MM.1S (cell line): Measurements from ENCODE around the gene CNTNAP2.

Experiments
- CTCF ChIP-seq: fragments of 300-600 bp; sonication (generic); IDR thresholded peaks from 2 replicates; pipeline ENCODE4 v1.5.1; 2016; ENCODE audit warnings: antibody characterized with exemption, low read length, mixed read lengths
- EZH2 ChIP-seq: fragments of 300-600 bp; sonication (generic); optimal IDR thresholded peaks from 2 replicates; pipeline ENCODE3; 2017; ENCODE audit warnings: low read depth, mild to moderate bottlenecking, antibody characterized with exemption, low read length, mixed read lengths
- EZH2phosphoT487 ChIP-seq: fragments of 300-600 bp; sonication (generic); IDR thresholded peaks from 2 replicates; pipeline ENCODE4 v1.6.1; 2018; ENCODE audit warnings: antibody characterized with exemption, low read length

- TF ChIP-seq CTCF (no peak), EZH2phosphoT487 (no peak), EZH2 (no peak)
These were observed 1793.0 kb downstream of the CNTNAP2 start for GRCh38 chr7:147909431-147910148.
